IPS DF 19.7 (cell line): ENCODE results near the gene TMEM120B.
A peak's percentile ranks its signal among the peaks of the same experiment; 100 is the strongest.

Experiments
- DNase-seq: peaks from one replicate; pipeline ENCODE4 v3.0.0-alpha.2; 2013; ENCODE audit warnings: low read depth, low spot score

Gene TMEM120B

GRCh38 chr12:121802843-121803698, 90.5 kb downstream of the TMEM120B start:
- peak; percentile 83 for DNase-seq

GRCh38 chr12:121803861-121804416, 91.4 kb downstream of the TMEM120B start, which contains the start of gene SETD1B:
Gene SETD1B (plus strand): TSS chr12:121804009. CDS start chr12:121804738, 729 bp downstream.
- DNase-seq = no peak

GRCh38 chr12:121804417-121805111, 92.0 kb downstream of the TMEM120B start:
- no peak for DNase-seq

GRCh38 chr12:121805171-121806008, 92.8 kb downstream of the TMEM120B start:
- no peak for DNase-seq

GRCh38 chr12:121806009-121806545, 93.5 kb downstream of the TMEM120B start:
- no peak for DNase-seq

GRCh38 chr12:121806546-121807423, 94.2 kb downstream of the TMEM120B start:
- no peak for DNase-seq

GRCh38 chr12:121807642-121808347, 95.2 kb downstream of the TMEM120B start:
- DNase-seq = no peak

- no peak for DNase-seq
These were observed 96.1 kb downstream of the TMEM120B start for GRCh38 chr12:121808623-121809022.

GRCh38 chr12:121809712-121810116, 97.2 kb downstream of the TMEM120B start:
- no peak for DNase-seq

- no peak for DNase-seq
These were observed 97.8 kb downstream of the TMEM120B start for GRCh38 chr12:121810234-121810817.

- DNase-seq = no peak
These were observed 98.4 kb downstream of the TMEM120B start for GRCh38 chr12:121810833-121811433.

GRCh38 chr12:121811434-121812319, 99.1 kb downstream of the TMEM120B start:
- DNase-seq = no peak

- no peak for DNase-seq
These were observed 99.8 kb downstream of the TMEM120B start for GRCh38 chr12:121812320-121812871.

- no peak for DNase-seq
These were observed 100.7 kb downstream of the TMEM120B start for GRCh38 chr12:121812921-121813896.

- DNase-seq = no peak
These were observed 101.4 kb downstream of the TMEM120B start for GRCh38 chr12:121813951-121814350.

GRCh38 chr12:121814429-121815119, 102.0 kb downstream of the TMEM120B start:
- DNase-seq = no peak
